Measurements from ENCODE around the gene RPS6KA5.
"Not testable (repeated sequence)": the region's sequence is repeated elsewhere in the genome, so short reads cannot be mapped to it uniquely, and the experiment has no call there.

RPS6KA5 gene

DNA sequence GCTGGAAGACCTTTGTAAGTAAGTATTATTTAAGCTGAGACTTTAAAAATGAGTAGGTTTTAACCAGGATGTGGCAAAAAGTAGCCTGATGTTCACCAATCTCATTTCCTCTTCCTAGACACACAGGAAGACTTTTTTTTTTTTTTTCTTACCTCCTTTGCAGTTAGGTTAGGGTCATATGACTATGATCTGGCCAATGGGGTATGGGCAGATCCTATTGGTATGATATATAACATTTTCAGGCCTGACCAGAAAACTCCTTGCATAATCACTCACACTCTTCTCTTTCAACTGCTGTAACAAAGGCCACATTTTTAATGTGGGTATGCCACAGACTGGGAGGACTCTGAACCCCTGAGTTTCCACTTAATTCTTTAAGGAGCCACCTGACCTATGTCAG, 2.7 kb upstream of the RPS6KA5 start:
- DNase-seq, result no peak

GRCh38 chr14:91062600-91062999, 2.2 kb upstream of the RPS6KA5 start:
- DNase-seq, result no peak

DNA sequence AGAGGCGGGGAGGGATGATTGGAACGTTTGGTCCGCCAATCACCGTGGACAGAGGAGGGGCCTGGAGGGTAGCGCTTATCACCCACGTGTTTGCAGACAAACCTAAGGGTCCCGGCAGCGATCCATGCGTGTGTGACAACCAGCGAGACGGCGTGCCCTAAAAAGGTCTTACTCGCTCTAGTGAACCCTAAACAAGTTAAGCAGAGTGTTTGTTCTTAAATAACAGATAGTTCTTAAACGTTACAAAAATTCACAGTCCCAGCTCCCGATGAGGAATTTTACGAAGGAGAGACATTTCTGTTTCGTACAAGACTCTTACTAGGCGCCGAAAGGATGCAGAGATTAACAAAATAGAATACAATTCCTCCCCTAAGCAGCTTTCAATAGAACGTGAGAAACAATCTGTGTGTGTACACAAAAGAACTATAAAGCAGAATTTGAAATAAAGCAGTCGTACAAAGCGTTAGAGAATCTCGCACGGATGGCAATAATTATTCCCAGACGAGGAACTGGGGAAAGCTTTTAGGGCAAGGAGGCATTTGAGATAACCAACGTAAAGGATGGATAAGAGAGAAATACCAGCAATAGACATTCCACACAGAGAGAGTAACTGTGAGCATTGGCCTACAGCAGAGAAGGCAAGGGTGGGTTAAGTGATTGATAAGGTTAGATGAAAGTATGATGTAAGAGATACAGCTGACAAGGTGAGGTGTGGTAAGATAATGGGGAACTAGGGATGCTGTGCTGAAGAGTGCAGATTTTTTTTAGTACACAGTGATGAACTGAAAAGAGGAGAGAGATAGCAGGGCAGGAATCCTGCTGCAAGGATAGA, 831 bp upstream of the RPS6KA5 start:
- no peak for DNase-seq

DNA sequence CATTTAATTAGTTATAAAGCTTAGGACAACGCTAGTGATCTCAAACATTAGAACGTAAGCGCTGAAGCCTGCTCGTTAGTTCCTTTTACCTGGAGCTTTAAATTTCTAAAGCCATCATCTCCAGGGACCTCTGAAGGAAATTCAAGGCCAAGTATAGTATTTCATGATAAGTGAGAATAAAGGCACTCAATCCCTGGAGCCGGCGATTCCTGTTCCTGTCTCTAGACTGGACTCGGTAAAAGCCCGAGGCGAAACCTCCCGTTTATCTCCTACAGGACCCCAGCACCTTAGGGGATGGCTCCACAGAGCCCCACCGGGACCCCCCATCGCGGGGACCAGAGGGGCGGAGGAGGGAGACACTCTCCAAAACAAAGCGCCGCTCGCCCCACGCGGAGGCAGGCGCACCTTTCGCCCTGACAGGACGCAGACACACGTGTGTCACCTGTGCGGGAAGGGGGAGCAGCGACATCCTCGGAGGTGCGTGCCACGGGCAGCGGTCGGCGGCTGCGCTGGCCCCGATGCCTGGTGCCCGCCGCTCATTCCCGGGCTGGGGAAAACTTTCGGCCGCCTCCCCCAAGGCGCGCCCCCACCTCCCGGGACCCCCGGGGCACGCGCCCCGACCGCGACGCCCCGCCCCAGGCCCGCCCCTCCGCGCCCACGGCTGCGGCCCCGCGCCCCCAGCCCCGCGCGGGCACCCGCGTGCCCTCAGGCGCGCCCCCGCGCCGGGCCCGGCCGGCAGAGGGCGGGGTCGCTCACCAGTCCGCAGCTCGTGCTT, 678 bp downstream of the RPS6KA5 start:
- DNase-seq, result no peak

GRCh38 chr14:91058042-91058581, 2.3 kb downstream of the RPS6KA5 start:
- no peak for DNase-seq

DNA sequence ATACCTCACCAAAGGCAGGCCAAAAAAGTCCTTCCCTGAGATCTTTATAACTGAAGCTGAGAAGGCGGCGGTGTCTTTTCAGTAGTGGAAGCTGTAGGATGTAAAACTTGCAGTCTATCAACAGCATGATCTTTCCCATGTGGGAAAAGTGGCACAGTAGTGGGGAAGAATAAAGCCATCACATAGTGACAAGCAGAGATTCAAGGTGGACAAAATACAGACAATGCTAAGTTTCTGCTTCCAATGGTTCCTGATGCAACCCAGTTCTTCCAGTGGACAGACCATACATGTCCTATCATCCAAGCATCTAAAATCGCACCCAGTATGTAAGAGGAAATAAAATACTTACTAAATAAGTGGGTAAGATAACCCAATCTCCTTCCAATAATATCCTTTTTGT, 4.1 kb downstream of the RPS6KA5 start:
- DNase-seq, result no peak

DNA sequence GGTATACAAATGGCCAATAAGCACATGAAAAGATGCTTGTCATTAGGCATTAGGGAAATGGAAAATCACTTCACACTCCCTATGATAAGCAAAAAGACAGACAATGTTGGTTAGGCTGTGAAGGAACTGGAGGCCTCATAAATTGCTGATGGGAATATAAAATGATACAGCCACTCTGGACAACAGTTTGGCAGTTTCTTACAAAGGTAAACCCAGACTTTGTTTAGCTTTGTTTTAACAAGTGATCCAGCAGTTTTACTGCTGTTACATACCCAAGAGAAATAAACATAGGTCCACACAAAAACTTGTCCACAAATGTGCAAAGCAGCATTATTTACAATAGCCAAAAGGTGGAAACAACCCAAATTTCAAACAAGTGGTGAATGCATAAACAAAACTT, 5.4 kb downstream of the RPS6KA5 start:
- no peak for DNase-seq

DNA sequence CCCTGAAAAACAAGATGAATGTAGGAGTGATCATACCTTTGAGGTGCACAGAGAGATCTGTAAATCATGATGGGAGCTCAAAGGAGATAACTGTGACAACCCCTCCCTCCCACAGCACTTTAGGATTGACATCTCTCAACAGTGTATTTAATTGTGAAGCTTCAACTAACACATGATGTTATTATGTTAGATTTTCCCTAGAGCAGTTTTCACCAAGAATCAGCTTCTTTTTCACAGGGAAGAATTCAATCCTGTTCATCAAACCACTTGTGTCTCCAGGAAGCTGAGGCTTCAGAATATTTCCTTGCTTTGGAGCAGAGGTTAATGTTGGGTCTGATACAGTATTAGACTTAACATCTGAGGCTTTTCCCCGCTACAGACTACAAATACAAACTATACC, 11.8 kb downstream of the RPS6KA5 start:
- no peak for DNase-seq

GRCh38 chr14:91048265-91048664, 12.2 kb downstream of the RPS6KA5 start:
- no peak for DNase-seq

DNA sequence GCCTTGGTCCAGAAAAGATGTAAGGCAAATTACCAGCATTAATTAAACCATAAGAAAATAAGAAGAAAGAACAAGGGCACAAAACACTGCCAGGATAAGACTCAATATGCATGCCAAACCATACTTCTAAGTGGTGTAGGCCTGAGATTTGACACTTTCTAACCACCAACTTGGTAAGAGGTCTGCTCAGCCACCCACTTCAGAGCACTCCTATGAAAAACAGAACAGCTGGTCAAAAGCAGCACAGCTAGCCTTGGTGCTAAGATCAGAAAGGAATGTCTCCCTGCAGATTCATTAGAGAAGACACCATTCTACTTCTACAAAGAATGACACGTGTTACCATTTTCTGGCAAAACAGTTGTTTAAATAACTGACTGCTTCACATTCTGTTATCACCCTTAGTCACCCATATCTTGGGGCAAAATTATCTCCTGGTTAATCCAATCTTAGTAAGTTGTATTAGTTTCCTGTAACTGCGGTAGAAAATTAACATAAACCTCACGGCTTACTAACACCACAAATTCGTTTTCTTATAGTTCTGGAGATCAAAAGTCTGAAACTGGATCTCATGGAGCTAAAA, 13.2 kb downstream of the RPS6KA5 start:
- no peak for DNase-seq

- DNase-seq, result no peak
Measured at GRCh38 chr14:91046488-91047072, 13.9 kb downstream of the RPS6KA5 start.

- DNase-seq, result no peak
Measured at GRCh38 chr14:91041450-91041849, 19.0 kb downstream of the RPS6KA5 start.

- DNase-seq, result no peak
Measured at GRCh38 chr14:91040545-91040944, 19.9 kb downstream of the RPS6KA5 start.

- DNase-seq, result peak; percentile 10
Measured at GRCh38 chr14:91038439-91038838, 22.0 kb downstream of the RPS6KA5 start.

DNA sequence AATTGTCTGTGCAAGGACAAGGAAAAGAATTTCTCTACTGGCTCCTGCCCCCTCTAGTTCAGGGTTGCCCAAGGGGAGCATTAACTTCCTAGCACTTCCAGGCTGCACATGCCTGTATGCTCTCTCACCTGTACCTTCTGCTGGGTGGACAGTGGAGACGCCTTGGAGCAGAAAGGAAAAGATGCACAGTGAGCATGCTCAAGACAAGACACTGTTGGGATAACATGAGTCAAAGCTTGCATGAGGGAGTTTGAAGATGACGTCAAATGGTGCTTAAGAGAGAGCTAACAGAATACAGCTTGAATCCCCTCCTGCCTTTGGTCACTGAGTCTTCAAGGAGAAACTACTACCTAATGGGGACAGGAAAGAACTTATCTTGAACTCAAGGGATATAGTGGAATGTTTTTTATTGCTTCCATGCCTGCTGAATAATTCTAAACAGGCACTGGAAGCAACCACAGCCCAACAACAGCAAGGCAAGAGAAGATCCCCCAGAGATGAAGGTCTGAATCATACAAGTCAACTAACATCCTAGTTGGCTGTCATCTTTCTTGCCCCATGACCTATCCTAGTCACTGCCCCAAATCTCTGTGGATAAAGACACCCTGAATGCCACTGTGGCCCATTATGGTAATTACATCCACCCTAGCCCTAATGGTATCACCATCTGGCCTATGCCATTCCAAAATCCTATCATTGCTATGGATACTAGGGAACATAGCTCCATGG, 23.5 kb downstream of the RPS6KA5 start:
- DNase-seq, result no peak

GRCh38 chr14:91035855-91036254, 24.6 kb downstream of the RPS6KA5 start:
- no peak for DNase-seq

GRCh38 chr14:91034379-91034778, 26.1 kb downstream of the RPS6KA5 start:
- not testable (repeated sequence) for DNase-seq

DNA sequence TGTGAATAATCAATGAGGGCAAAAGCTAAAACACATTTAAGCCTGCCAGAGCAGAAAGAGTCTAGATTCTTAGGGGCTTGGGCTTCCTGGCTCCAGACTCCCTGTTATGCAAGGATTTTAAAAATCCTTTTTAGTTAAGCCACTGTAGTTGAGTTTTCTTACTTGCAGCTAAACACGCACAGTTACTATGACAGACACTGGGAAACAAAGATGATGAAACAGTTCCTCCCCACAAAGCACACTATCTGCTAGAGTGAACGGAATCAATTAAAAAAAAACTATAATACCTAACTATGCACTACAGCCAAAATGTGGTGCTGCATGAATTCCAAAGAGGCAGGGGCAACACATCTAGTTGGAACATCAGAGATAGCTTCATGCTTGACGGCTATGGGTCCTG, 28.2 kb downstream of the RPS6KA5 start:
- no peak for DNase-seq

DNA sequence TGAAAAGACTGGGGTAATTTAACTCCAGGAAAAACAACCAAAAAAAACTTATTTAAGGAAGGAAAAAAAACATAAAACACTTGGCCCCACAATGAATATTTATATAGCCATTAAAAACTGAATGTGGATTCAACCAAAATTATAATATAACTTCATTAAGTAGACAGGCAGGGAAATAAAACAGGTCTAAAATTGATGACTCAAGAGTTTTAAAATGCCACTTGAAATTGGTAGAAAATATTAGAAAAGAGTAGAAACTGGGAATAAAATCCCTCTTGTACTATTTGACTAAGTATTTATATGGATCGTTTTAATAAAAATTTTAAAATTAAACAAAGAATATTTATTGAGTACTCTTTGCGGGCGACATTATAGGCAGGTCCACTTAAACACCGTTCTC, 28.8 kb downstream of the RPS6KA5 start:
- no peak for DNase-seq

DNA sequence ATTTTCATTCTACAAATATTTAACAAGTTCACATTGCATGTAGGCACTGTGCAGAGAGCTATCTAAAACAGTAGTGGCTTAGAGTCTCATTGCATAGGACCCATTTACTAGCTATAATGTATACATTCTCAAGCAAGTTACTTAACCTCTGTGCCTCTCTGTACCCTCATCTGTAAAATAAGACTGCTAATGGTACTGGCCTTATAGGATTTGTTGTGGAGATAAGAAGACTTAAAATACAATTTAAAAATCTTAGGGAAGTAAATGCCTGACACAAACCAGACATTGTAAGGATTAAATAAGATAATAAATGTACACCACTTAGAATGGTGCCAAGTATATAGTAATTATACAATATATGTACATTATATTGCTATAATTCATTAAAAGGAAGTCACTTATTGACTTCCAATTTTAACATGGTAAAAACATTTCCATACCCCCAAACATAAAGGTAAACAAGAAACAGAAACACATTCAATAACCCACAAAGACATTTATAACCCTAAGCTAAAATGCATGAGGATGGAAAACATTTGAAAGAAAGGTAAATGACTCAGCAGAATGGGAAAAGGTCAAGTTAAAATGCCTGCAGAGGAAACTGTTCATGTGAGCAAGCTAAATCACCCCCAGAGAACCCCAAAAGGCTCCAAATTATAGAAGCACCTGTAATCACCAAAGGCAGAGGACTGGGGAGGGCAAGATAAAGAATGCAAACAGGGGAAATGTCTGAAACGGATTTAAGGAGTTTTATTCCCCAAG, 30.8 kb downstream of the RPS6KA5 start:
- DNase-seq, result no peak

- DNase-seq, result no peak
Measured at GRCh38 chr14:91027561-91027960, 32.9 kb downstream of the RPS6KA5 start.

GRCh38 chr14:91022622-91023028, 37.8 kb downstream of the RPS6KA5 start:
- DNase-seq, result not testable (repeated sequence)

Measured in fibroblast of upper back skin (primary cell).